MCF 10A (cell line): ENCODE data around the gene MRNIP. TPM values are rescaled to one million over a fixed set of nuclear protein-coding genes. Genes with fewer than 3 reads are reported as not detected.

Experiments used
- BruUV-seq: library from RNA; stranded (reverse); fragments of 400-500 nt; replicated peaks from 2 replicates; lab custom pipeline; 2021; lab: Mats Ljungman, UMichigan
- CTCF ChIA-PET: fragments of 300-600 bp; sonication (Branson Sonifier 250); formaldehyde crosslinking; extraction: SDS; loops from one replicate; lab custom pipeline; 2021; ENCODE audit warnings: antibody characterized with exemption, inconsistent platforms; lab: Yijun Ruan, JAX
- POLR2A ChIA-PET: fragments of 300-600, 350-650 bp; sonication (Branson Sonifier 250); formaldehyde crosslinking; extraction: SDS; loops from one replicate; lab custom pipeline; 2020; ENCODE audit warnings: antibody characterized with exemption, inconsistent platforms; lab: Yijun Ruan, JAX
- DNase-seq: peaks from one replicate; pipeline ENCODE4 v3.0.0-alpha.2; 2018; ENCODE audit not compliant: unreplicated experiment
- H3K27ac Mint-ChIP-seq: one replicate; pipeline ENCODE4 v1.8.0; 2022; ENCODE audit warnings: mild to moderate bottlenecking, low read depth, mixed read lengths; ENCODE audit not compliant: unreplicated experiment
- H3K27me3 Mint-ChIP-seq: one replicate; pipeline ENCODE4 v1.8.0; 2022; ENCODE audit warnings: mixed read lengths; ENCODE audit not compliant: insufficient read depth, unreplicated experiment
- H3K36me3 Mint-ChIP-seq: one replicate; pipeline ENCODE4 v1.8.0; 2022; ENCODE audit warnings: mild to moderate bottlenecking, moderate library complexity, mixed read lengths; ENCODE audit not compliant: insufficient read depth, unreplicated experiment
- H3K4me1 Mint-ChIP-seq: one replicate; pipeline ENCODE4 v1.8.0; 2022; ENCODE audit warnings: mixed read lengths; ENCODE audit not compliant: insufficient read depth, unreplicated experiment
- H3K4me3 Mint-ChIP-seq: one replicate; pipeline ENCODE4 v1.8.0; 2022; ENCODE audit warnings: mild to moderate bottlenecking, moderate library complexity, mixed read lengths; ENCODE audit not compliant: unreplicated experiment
- H3K9me3 Mint-ChIP-seq: one replicate; pipeline ENCODE4 v1.8.0; 2022; ENCODE audit warnings: mixed read lengths; ENCODE audit not compliant: unreplicated experiment
- intact Hi-C: fragments of 100-400 bp; cut with micrococcal nuclease; formaldehyde crosslinking; loops from 2 replicates; pipeline ENCODE4 v1.14.1; 2022
- total RNA-seq: library from RNA; stranded (reverse); gene quantifications from 2 replicates; pipeline ENCODE4 v1.2.3, GENCODE V29; 2022
- TF ChIP-seq, protein P1 (sequence below): fragments of 200-600 bp; IDR thresholded peaks from one replicate; pipeline ENCODE4 v1.8.0; 2022; ENCODE audit warnings: antibody characterized with exemption, mild to moderate bottlenecking; ENCODE audit not compliant: unreplicated experiment

The MRNIP gene
- total RNA-seq, 1 experiment from 2014 or later = 42.8 TPM

DNA sequence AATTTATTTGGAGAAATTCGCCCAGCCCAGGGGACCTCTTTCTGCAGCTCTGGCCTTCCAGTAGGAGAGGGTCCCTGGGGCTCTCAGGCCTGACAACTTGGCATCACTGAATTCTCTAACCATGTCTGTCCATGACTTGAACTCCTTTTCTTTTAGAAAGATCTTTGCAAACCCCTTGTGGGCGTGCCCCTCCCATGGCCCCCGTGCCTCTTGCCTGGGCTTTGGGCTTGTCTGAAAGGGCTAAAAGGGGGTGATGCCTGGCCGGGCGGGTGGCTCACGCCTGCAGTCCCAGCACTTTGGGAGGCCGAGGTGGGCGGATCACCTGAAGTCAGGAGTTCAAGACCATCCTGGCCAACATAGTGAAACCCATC lies 41.2 kb downstream of the MRNIP start:
- Mint-ChIP-seq H3K27me3 (no peaks in the 10 kb centered on the region), H3K4me3 (no peak overlapping the region), H3K4me1 (peaks cover 32% of the 10 kb centered on the region), H3K36me3 (peaks cover 48% of the 10 kb centered on the region), H3K9me3 (no peaks in the 10 kb centered on the region), H3K27ac (peak overlapping the region; percentile 98)
- CTCF ChIA-PET = interaction anchor here (0.5 to 1.0 kb wide), 3 partner anchors 12 to 517 kb away, joined by 3 read pairs; no protein-coding TSS in a partner anchor
- no TSS peak for BruUV-seq
- POLR2A ChIA-PET = interaction anchor here (1.2 to 4.0 kb wide), 2 partner anchors 11 to 13 kb away, joined by 4 to 134 read pairs; partner anchors contain the start of gene MGAT4B
- TF ChIP-seq, protein P1, sequence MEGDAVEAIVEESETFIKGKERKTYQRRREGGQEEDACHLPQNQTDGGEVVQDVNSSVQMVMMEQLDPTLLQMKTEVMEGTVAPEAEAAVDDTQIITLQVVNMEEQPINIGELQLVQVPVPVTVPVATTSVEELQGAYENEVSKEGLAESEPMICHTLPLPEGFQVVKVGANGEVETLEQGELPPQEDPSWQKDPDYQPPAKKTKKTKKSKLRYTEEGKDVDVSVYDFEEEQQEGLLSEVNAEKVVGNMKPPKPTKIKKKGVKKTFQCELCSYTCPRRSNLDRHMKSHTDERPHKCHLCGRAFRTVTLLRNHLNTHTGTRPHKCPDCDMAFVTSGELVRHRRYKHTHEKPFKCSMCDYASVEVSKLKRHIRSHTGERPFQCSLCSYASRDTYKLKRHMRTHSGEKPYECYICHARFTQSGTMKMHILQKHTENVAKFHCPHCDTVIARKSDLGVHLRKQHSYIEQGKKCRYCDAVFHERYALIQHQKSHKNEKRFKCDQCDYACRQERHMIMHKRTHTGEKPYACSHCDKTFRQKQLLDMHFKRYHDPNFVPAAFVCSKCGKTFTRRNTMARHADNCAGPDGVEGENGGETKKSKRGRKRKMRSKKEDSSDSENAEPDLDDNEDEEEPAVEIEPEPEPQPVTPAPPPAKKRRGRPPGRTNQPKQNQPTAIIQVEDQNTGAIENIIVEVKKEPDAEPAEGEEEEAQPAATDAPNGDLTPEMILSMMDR = no peak
- no peak for DNase-seq
- intact Hi-C loops = no loop called here

GRCh38 chr5:179816796-179817469 lies 41.7 kb downstream of the MRNIP start:
- ChIA-PET CTCF (interaction anchor here (0.5 to 1.0 kb wide), 2 partner anchors 11 to 518 kb away, joined by 3 read pairs; no protein-coding TSS in a partner anchor), POLR2A (interaction anchor here (0.6 kb wide), 1 partner anchor 153 kb away, joined by 4 read pairs; no protein-coding TSS in a partner anchor)
- Mint-ChIP-seq H3K9me3 (no peaks in the 10 kb centered on the region), H3K4me3 (no peak overlapping the region), H3K4me1 (peaks cover 26% of the 10 kb centered on the region), H3K27ac (no peak overlapping the region), H3K36me3 (peaks cover 45% of the 10 kb centered on the region), H3K27me3 (no peaks in the 10 kb centered on the region)
- BruUV-seq = no TSS peak
- intact Hi-C loops = no loop called here
- no peak for DNase-seq
- TF ChIP-seq, protein P1 = no peak

DNA sequence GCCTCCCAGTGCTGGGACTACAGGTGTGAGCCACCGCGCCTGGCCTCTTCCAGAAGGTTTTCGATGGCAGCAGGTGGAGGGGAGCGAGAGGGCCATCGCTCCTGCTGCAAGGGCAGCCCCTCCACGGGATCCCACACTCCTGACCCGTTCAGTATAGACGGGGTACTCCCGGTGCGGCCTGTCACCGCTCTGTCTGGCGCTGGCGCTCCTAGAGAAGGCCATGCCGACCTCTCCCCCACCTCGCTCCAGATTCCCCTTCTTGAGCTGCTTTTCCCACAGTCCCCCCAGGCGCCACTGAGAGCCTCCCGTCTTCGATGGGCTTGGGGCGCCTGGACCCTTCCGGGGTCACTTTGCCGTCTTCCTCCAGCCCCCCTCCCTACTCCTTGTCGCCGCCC lies 42.2 kb downstream of the MRNIP start:
- Mint-ChIP-seq H3K27me3 (no peaks in the 10 kb centered on the region), H3K4me3 (no peak overlapping the region), H3K36me3 (peaks cover 45% of the 10 kb centered on the region), H3K9me3 (no peaks in the 10 kb centered on the region), H3K4me1 (peaks cover 24% of the 10 kb centered on the region), H3K27ac (no peak overlapping the region)
- no TSS peak for BruUV-seq
- POLR2A ChIA-PET = interaction anchor here (0.6 to 1.7 kb wide), 4 partner anchors 19 to 152 kb away, joined by 3 to 4 read pairs (median 4); partner anchors contain the start of gene LTC4S
- TF ChIP-seq, protein P1 = no peak
- CTCF ChIA-PET = no interaction called here
- no peak for DNase-seq
- intact Hi-C loops = no loop called here

- Mint-ChIP-seq H3K27me3 (no peaks in the 10 kb centered on the region), H3K4me1 (peaks cover 24% of the 10 kb centered on the region), H3K27ac (no peak overlapping the region), H3K4me3 (no peak overlapping the region), H3K36me3 (peaks cover 44% of the 10 kb centered on the region), H3K9me3 (no peaks in the 10 kb centered on the region)
- no TSS peak for BruUV-seq
- no peak for DNase-seq
- POLR2A ChIA-PET = interaction anchor here (0.6 to 1.7 kb wide), 4 partner anchors 18 to 86 kb away, joined by 3 to 4 read pairs (median 3); partner anchors contain the start of gene LTC4S
- intact Hi-C loops = no loop called here
- CTCF ChIA-PET = no interaction called here
- TF ChIP-seq, protein P1 = no peak
Measured at GRCh38 chr5:179815491-179816249, 42.9 kb downstream of the MRNIP start.
